ENCODE data around the gene MPV17L. TPM values are rescaled to one million over a fixed set of nuclear protein-coding genes. Genes with fewer than 3 reads are reported as not detected.
"Not testable (repeated sequence)": the region's sequence is repeated elsewhere in the genome, so short reads cannot be mapped to it uniquely, and the experiment has no call there.

MPV17L gene
- total and polyA plus RNA-seq, 10 donors = 0.79 to 9.0 (median 3.6) TPM

GRCh38 chr16:15452246-15452855 is 56.8 kb downstream of the MPV17L start:
- Histone ChIP-seq H3K4me3 (no peak overlapping the region), H3K36me3 (no peaks in the 10 kb centered on the region), H3K9me3 (no peaks in the 10 kb centered on the region), H3K4me1 (peaks cover 0 to 4% (median 0%) of the 10 kb centered on the region in 6 donors), H3K27ac (no peak overlapping the region), H3K27me3 (replicated peaks in 1 of 7) (no peaks in the 10 kb centered on the region)
- WGBS, 5 donors = 79 to 86% (median 82%) methylated on average over 8 of the region's 8 CpGs
- intact Hi-C loops (cut with DNase I; ENCODE audit: low total_unique reads) = no loop called here
- TF ChIP-seq POLR2AphosphoS5 (IDR thresholded peaks at IDR 0.05) = no peak
- TF ChIP-seq, protein P1, sequence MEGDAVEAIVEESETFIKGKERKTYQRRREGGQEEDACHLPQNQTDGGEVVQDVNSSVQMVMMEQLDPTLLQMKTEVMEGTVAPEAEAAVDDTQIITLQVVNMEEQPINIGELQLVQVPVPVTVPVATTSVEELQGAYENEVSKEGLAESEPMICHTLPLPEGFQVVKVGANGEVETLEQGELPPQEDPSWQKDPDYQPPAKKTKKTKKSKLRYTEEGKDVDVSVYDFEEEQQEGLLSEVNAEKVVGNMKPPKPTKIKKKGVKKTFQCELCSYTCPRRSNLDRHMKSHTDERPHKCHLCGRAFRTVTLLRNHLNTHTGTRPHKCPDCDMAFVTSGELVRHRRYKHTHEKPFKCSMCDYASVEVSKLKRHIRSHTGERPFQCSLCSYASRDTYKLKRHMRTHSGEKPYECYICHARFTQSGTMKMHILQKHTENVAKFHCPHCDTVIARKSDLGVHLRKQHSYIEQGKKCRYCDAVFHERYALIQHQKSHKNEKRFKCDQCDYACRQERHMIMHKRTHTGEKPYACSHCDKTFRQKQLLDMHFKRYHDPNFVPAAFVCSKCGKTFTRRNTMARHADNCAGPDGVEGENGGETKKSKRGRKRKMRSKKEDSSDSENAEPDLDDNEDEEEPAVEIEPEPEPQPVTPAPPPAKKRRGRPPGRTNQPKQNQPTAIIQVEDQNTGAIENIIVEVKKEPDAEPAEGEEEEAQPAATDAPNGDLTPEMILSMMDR (IDR thresholded peaks at IDR 0.05 in 8 of 11, conservative IDR thresholded peaks at IDR 0.05 in 3 of 11) = no peak
- TF ChIP-seq POLR2A (IDR thresholded peaks at IDR 0.05) = no peak
- DNase-seq = no peak

- intact Hi-C loops (cut with DNase I; ENCODE audit: low total_unique reads); H3K36me3 ChIP-seq; H3K27ac ChIP-seq; DNase-seq; H3K4me1 ChIP-seq; H3K9me3 ChIP-seq; H3K4me3 ChIP-seq; H3K27me3 ChIP-seq (replicated peaks in 1 of 7): not testable (repeated sequence)
- WGBS, 5 donors = 85 to 90% (median 87%) methylated on average over 7 of the region's 7 CpGs
Observed at GRCh38 chr16:15453296-15453695, 57.7 kb downstream of the MPV17L start.

- H3K9me3 ChIP-seq; H3K27me3 ChIP-seq (replicated peaks in 1 of 7); H3K4me1 ChIP-seq; H3K4me3 ChIP-seq; intact Hi-C loops (cut with DNase I; ENCODE audit: low total_unique reads); H3K27ac ChIP-seq; H3K36me3 ChIP-seq; DNase-seq: not testable (repeated sequence)
- WGBS, 5 donors = 92 to 97% (median 95%) methylated on average over 11 of the region's 11 CpGs
Observed at GRCh38 chr16:15454933-15455332, 59.4 kb downstream of the MPV17L start.

DNA sequence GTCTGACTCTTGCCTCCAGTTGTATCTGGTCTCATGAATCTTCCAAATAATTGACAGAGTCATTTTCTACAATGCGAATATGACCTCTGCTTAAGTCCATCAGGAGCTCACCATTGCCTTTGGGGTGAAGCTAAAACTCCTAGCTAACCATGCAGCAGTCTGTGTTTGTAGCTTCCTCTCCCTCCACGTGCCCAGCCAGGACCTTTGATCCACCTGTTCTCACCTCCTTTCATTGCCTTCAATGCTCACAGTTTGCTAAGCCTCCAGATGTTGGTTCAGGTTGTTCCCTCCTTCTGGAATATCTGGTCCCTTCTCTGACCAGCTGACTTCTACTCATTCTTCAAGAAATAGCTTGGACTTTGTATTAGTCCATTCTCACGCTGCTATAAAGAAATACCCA is 61.8 kb downstream of the MPV17L start:
- DNase-seq = no peak
- Histone ChIP-seq H3K36me3 (no peaks in the 10 kb centered on the region), H3K4me1 (peaks cover 0 to 4% (median 0%) of the 10 kb centered on the region in 6 donors), H3K27me3 (replicated peaks in 1 of 7) (no peaks in the 10 kb centered on the region), H3K4me3 (no peak overlapping the region), H3K9me3 (no peaks in the 10 kb centered on the region), H3K27ac (no peak overlapping the region)
- intact Hi-C loops (cut with DNase I; ENCODE audit: low total_unique reads) = no loop called here
- 75 to 96% (median 83%) methylated on average over 3 of the region's 3 CpGs for WGBS, 5 donors
- no peak for TF ChIP-seq POLR2AphosphoS5 (IDR thresholded peaks at IDR 0.05)
- TF ChIP-seq, protein P1 (IDR thresholded peaks at IDR 0.05 in 8 of 11, conservative IDR thresholded peaks at IDR 0.05 in 3 of 11) = no peak
- no peak for TF ChIP-seq POLR2A (IDR thresholded peaks at IDR 0.05)

DNA sequence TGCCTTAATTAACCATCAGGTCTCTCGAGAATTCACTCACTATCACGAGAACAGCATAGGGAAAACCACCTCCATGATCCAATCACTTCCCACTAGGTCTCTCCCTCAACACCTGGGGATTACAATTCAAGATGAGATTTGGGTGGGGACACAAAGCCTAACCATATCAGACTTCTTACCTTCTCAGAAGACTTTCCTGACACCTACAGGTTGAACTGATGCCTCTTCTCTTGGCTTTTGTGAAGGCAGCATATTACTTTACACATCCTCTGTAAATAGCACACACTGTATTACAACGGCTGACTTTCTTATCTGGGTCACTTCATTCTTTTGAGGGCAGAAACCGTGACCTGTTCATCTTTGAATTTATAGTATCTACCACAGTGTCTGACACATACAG is 62.4 kb downstream of the MPV17L start:
- intact Hi-C loops (cut with DNase I; ENCODE audit: low total_unique reads) = no loop called here
- Histone ChIP-seq H3K27me3 (replicated peaks in 1 of 7) (no peaks in the 10 kb centered on the region), H3K36me3 (no peaks in the 10 kb centered on the region), H3K4me1 (peaks cover 0 to 4% (median 0%) of the 10 kb centered on the region in 6 donors), H3K27ac (no peak overlapping the region), H3K9me3 (no peaks in the 10 kb centered on the region), H3K4me3 (no peak overlapping the region)
- no peak for DNase-seq
- no peak for TF ChIP-seq POLR2A (IDR thresholded peaks at IDR 0.05)
- TF ChIP-seq, protein P1 (IDR thresholded peaks at IDR 0.05 in 8 of 11, conservative IDR thresholded peaks at IDR 0.05 in 3 of 11) = no peak
- WGBS, 5 donors = 61 to 76% (median 70%) methylated on average over 4 of the region's 4 CpGs
